ENCODE measurements around the gene MED15. TPM values are rescaled to one million over a fixed set of nuclear protein-coding genes. Genes with fewer than 3 reads are reported as not detected.
"Not testable (repeated sequence)": the region's sequence is repeated elsewhere in the genome, so short reads cannot be mapped to it uniquely, and the experiment has no call there.

MED15 gene
- total RNA-seq, 1 donor from 2014 or later = 51.9 TPM

GRCh38 chr22:20615533-20616450, 108.4 kb downstream of the MED15 start:
- no peak for DNase-seq (ENCODE audit: low read depth)
- TF ChIP-seq CTCF (conservative IDR thresholded peaks at IDR 0.05; ENCODE audit: low read depth, low read length) = no peak
- H3K4me3 ChIP-seq (ENCODE audit: low read depth, low read length) = no peak overlapping the region

GRCh38 chr22:20616451-20617043, 109.1 kb downstream of the MED15 start:
- no peak for TF ChIP-seq CTCF (conservative IDR thresholded peaks at IDR 0.05; ENCODE audit: low read depth, low read length)
- H3K4me3 ChIP-seq (ENCODE audit: low read depth, low read length) = no peak overlapping the region

GRCh38 chr22:20618488-20618887, 111.1 kb downstream of the MED15 start:
- TF ChIP-seq CTCF (conservative IDR thresholded peaks at IDR 0.05; ENCODE audit: low read depth, low read length) = no peak
- H3K4me3 ChIP-seq (ENCODE audit: low read depth, low read length) = no peak overlapping the region
- DNase-seq (ENCODE audit: low read depth) = no peak

More at GRCh38 chr22:20616451-20617043, 109.1 kb downstream of the MED15 start:
- DNase-seq (ENCODE audit: low read depth) = no peak

- no peak overlapping the region for H3K4me3 ChIP-seq (ENCODE audit: low read depth, low read length)
- no peak for TF ChIP-seq CTCF (conservative IDR thresholded peaks at IDR 0.05; ENCODE audit: low read depth, low read length)
- DNase-seq (ENCODE audit: low read depth) = no peak
Observed at GRCh38 chr22:20619045-20619892, 111.9 kb downstream of the MED15 start.

GRCh38 chr22:20619893-20620194, 112.4 kb downstream of the MED15 start:
- H3K4me3 ChIP-seq (ENCODE audit: low read depth, low read length); DNase-seq (ENCODE audit: low read depth): not testable (repeated sequence)

- DNase-seq (ENCODE audit: low read depth) = no peak
- no peak for TF ChIP-seq CTCF (conservative IDR thresholded peaks at IDR 0.05; ENCODE audit: low read depth, low read length)
- no peak overlapping the region for H3K4me3 ChIP-seq (ENCODE audit: low read depth, low read length)
Observed at GRCh38 chr22:20621162-20621561, 113.8 kb downstream of the MED15 start.
